OCI-M2 (cell line): ENCODE data around the gene ZNF148.

Experiments used
- DNase-seq: peaks from one replicate; lab custom pipeline; 2025; ENCODE audit not compliant: unreplicated experiment; lab: John Stamatoyannopoulos, UW

The ZNF148 gene

DNA sequence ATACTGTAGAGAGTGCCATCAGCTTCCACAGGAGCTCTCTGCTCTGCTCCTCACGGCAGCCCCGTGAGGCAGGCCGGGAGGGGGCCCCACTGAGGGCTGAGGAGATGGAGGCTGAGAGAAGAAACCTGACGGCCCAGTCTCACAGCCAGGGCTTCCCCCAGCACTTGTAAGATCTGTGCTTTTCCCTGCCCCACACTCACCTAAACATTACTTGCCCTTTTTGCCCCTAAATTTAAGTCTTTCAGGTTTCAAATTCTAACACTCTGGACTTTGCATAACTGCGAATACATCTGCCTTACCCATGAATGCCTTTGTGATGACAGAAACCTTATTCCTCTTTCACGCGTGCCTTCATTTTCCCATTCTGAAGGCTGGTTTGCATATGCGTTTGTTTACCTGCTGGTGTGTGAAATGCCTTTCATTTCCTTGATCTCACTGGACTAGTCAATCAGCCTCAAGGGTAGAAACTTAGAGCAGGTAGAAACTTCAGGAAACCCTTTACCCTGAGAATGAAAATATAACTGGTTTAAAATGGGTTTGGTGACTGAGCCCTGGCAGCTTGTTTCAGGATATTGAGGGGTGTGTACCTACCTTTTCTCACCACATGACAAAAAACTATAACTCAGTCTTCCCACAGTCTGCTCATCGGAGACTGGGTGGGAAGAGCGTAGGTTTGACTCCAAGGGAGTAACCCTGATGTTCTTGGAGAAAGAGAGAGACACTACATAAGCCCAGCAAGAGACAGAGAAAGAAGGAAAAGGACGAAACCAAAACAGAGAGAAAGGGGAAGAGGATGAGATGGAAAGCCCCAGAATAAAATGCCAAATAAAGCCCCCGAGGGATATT lies 182.7 kb downstream of the ZNF148 start:
- no peak for DNase-seq

DNA sequence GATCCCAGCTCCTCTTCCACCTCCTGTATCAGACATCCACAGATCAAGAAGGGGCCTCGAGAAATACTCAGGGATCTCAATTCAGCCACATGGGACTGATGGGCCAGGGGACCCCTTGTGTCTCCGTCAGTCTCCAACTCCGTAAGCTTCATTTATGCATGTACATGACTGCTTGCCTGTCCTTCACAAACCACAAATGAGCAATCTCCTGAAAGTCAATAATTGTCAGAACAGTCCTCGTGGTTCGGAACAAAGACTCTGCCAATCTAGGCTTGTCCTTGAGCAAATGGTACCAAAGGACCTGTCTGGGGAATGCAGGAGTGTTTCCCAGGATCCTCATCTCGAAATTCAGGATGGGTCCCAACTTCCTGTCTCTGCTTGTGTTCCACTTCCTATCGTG lies 183.4 kb downstream of the ZNF148 start:
- DNase-seq, result no peak

DNA sequence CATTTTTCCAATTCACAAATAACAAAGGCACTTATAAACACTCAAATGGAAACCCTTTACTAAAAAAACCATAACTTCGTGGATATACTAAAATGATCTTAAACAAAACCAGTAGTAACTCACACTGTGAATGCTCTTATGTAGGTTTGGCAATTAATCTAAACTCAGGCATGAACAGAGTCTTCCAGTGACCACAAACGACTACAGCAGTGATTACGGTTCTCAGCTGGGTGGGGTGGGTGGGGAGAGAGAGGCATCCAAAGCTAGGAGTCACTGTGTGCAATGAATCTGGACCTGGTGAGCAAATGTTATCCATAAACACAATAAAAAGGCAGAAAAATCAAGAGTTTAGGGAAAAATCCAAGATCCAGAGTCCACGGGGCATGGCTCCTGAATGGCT lies 183.9 kb downstream of the ZNF148 start:
- DNase-seq, result no peak

DNA sequence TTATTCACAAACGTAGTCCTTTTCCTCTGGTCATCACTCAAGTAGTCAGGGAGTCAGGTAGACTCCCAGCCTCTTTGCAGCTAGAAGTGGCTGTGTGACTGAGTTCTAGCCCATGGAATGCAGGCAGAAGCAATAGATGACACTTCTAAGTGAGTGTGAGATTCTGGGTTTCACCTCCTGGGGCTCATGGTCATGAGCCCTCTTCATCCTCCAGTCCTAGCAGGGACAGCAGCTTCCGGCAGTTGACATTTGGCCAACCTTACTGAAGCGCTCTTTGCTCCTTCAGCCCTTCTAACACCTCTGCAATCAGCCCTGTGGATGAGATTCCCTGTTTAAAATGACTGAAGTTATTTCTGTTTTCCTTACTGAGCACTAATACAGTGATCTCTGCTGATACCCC lies 184.3 kb downstream of the ZNF148 start:
- DNase-seq, result no peak

DNA sequence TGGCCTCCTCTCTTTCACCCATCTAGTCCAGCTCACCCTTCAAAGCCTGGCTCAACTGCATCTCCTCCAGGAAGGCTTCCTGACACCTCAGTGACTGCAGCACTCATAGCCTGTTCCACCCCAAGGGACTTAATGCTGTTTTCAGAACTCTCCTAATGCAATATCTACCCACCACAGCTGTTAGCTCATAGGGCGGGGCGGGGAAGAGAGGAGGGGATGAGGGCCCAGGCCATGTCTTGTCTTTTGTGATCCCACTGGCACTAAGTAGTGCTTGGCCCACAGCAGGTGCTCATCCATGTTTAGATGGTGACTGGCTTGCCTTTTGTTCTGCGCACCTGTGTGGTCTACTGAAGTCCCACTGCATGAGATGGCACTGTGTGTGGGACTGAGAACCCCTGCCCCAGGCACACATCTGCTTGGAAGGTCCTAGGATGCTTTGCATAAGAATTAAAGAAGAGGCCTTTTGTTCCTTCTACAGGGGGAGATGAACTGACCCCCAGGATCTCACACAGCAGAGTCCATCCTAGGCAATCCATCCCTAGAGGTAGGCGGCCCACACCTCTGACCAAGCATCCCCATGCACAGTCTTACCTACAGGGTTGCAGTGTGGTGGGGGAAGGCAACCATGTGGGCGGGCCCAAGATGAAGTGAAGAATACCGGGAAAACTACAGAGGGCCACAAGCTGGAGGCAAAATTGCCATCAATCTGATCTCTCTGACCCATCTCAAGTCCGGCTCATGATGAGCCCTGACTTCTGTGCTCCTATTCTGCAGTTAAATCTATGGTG lies 185.6 kb downstream of the ZNF148 start:
- no peak for DNase-seq

DNA sequence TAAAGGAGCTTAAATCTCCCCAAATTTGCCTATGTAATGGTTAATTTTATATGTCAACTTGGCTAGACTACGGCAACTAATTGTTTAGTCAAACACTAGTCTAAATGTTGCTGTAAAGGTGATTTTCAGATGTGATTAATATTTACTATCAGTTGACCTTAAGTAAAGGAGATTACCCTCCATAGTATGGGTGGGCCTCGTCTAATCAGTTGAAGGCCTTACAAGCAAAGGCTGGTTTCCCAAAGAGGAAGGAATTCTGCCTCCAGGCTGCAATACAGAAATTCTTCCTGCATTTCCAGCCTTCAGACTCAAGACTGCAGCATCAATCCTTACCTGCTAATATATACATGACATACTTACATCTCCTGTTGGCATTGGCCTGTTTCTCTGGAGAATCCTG lies 186.2 kb downstream of the ZNF148 start:
- DNase-seq, result no peak

DNA sequence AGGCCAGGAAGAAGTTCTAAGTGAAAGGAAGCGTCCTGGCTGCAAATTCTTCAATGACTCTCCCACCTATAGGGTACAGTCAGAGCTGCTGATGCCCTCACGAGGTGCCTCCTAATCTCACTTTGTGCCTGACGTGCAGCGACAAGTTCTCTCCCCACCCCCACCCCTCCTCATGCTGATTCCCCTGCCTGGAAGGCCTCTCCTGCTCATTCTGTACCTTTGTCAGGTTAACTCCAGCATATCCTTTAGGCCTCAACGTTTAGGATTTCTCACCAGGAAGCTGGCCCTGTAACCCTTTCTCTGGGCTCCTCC lies 187.6 kb downstream of the ZNF148 start:
- DNase-seq, result no peak

DNA sequence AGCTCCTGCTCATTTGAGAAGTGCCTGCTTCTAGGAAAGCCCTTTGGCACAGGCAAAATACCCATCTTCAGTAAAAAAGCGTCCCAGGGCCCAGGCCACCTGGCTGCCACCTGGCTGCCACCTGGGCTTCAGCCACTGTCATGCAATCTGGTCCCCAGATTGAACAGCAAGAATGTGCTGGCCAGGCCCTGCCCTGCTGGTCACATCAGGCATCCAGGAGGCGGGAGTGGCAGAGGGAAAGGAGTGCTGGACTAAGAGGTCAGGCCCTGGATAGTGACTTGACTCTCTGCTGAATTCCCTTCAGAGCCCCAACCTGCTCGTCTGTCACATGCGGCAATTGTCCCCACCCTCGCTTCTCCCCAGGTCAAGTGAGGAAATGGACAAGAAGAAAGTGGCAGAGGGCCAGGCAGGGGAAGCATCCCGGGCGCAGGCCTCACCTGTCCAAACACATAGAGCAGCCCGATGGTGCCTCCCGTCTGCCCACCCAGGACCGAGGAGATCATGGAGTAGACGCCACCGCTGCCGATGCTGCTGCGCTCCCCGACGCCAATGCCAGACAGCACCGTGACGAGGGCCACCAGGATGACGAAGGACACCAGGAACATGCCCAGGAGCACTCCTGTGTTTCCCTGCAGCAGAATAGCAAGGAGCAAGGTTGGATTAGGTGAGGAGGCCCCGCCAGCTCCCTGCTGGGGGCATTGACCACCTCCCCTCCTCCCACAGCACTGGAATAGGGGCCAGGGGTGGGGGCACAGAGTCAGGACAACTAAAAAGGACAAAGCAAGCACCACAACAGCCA lies 188.1 kb downstream of the ZNF148 start:
- no peak for DNase-seq

DNA sequence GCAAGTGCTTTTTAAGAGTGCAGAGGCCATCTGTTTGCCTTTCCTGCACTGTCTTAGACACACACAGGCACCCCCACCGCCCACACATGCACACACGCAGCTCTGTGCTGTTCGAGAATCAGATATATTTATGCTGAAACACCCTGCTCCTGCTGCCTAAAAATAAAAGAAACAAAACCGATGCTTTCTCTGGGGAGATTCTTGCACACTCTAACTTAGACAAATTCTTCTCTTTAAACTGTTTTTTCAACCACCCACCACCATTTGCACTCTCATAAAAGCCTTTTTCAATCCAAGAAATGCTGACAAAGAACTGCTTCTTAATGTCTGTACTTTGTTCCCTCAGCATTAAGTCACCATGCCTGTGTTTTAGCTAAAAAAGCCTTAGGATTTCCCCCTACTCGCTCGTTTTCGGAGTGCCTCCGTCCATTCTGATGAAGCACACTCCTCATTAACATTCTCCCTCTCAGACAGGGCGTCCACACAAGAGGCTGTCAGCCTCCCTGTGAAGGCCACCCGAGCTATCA lies 188.8 kb downstream of the ZNF148 start:
- DNase-seq, result no peak

DNA sequence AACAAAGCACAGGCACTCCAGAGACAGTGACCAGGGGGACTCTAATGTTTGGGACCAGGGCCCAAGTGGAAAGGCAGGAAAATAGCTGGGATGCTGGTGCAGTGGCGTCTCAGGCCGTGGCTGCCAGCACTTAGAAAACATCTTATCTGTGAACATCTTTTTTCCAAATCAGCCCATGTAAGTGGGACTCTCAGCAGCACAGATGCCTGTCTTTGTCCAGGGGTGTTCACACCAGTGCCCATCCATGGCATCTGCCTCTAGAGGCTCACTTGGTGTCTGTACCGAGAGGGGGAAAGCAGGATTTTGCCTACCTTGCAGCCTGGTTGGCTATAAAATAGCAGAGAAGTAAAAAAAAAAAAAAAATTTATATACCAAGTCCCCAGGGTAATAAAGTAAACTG lies 189.3 kb downstream of the ZNF148 start:
- no peak for DNase-seq

DNA sequence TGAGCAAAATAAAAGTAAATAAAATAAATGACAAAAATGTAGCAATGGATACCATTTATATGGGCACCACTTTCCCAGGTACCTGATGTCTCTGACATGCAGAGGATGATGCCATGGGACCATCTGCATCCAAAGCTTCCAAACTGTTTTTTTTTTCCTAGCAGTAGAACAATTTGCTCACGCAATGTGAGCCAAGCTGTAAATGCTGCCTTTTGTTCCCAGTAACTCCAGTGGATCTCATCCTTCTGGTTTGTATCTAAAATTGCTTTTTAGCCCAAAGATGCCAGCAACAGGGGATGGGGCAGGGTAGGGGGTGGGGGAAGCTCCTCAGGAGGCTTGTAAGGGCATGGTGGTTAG lies 195.3 kb downstream of the ZNF148 start:
- no peak for DNase-seq

DNA sequence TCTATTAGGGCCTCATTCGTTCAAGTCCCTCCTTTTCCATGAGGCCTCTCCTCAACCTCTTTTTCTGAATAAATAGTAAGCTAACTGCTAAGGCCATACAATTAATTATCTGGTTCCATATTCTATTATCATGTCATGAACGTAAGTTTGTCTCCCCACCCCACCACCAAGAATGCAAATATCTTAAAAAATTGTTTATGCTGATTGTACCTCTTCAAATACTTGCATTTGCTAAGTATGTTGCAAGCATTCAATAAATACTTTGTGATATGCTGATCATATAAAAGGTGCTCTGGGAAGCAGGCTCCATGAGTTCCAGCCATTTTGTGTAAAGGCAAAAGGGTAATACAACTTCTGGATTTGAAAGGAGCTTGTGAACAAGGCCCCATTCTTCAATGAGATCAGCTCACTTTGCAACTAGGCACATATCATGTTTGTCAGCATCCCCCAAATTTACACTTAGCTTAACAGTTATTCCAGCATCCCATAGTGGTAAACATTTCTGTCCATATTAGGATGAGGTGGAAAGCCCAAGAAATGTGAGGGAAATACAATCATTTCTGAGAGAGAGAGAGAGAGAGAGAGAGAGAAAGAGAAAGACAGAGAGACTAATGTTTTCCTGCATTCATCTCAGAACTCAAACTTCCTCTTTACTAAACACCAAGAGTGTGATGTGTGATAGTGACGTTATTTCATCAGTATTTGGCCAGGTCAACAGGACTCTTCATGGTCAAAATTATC lies 195.8 kb downstream of the ZNF148 start:
- DNase-seq, result no peak

DNA sequence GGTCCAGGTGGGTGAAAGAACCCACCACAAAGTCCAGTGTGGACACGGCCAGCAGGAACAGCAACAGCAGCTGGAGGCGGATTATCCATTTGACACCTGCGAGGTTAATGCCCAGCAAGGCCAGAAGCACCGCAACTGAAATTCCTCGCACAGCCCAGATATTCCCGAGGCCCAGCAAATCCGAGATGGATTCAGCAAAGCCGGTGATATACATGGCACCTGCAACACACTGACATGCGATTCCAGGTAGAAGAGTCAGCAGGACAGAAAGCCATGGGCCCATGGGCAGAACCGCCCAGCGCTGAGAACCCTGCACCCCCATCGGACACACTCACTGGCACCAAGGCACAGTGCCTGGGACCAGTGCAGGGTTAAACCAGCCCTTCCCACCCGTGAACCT lies 197.4 kb downstream of the ZNF148 start:
- DNase-seq, result no peak
